C4-2B (cell line): ENCODE results near the gene CD99L2.

Experiments
- CTCF ChIP-seq: fragments of 450-650 bp; conservative IDR thresholded peaks from 2 replicates; pipeline ENCODE4 v1.5.1; 2017; ENCODE audit warnings: mild to moderate bottlenecking
- ZFX ChIP-seq: fragments of 450-650 bp; IDR thresholded peaks from 2 replicates; pipeline ENCODE4 v1.6.1; 2017

- TF ChIP-seq CTCF (no peak), ZFX (no peak)
These were observed 178.8 kb downstream of the CD99L2 start for GRCh38 chrX:150719621-150720020.
